ENCODE results near the gene CPSF4. TPM values are rescaled to one million over a fixed set of nuclear protein-coding genes. Genes with fewer than 3 reads are reported as not detected.

The CPSF4 gene
- total and polyA plus RNA-seq, 2 donors (not counting 1 experiment from before 2014, with no cell fraction given): 52.9 to 63.2 TPM

DNA sequence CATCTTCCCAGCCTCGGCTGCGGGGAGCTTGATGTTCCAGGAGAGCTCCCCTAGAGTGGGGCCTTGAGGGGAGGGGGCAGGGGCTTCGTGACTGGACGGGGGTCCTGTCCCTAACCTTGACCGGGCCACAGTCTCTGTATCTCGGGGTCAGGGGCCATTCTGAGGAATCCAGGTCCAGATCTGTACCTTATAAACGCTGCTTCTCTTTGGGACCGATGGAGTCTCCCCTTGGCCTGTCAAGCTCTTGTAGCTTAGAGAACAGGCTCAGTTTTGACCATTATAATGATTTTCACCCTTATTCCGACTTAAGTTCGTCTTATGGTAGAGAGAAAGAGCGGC, 66.5 kb downstream of the CPSF4 start:
- peaks cover 40% of the 10 kb centered on the region for H3K79me2 ChIP-seq (ENCODE audit: control insufficient read depth, insufficient read depth, low read length)
- POLR2A ChIA-PET: interaction anchor here (0.8 to 2.7 kb wide), 5 partner anchors 47 to 1740 kb away, joined by 3 to 33 read pairs (median 5); partner anchors contain the start of genes ARPC1B, BUD31, FAM200A and FIS1
- peak overlapping the region; percentile 78 for H3K4me2 ChIP-seq (replicated peaks; ENCODE audit: low read depth, low read length, poor library complexity, severe bottlenecking)
- no peaks in the 10 kb centered on the region for H3K27me3 Mint-ChIP-seq
- no peaks in the 10 kb centered on the region for H4K20me1 ChIP-seq (ENCODE audit: control insufficient read depth, insufficient read depth, low read length, poor library complexity, severe bottlenecking)
- peak overlapping the region; percentile 77 to 80 for H3K27ac ChIP-seq (ENCODE audit: low read length in 2 of 2)
- intact Hi-C loops (cut with micrococcal nuclease): loop anchor here (1.0 to 10.0 kb wide), 4 partner anchors 47 to 580 kb away; partner anchors contain the start of genes COPS6, FAM200A, ZKSCAN1 and ZNF3
- H3K9ac ChIP-seq (ENCODE audit: low read length): peak overlapping the region; percentile 79
- no peaks in the 10 kb centered on the region for H3K9me3 Mint-ChIP-seq (ENCODE audit: insufficient read depth)
- H3K4me3 Mint-ChIP-seq: peak overlapping the region; percentile 96
- peak overlapping the region; percentile 91 for H2AFZ ChIP-seq (ENCODE audit: insufficient read depth, low read depth, low read length, poor library complexity, severe bottlenecking)
- no peaks in the 10 kb centered on the region for H3K27me3 ChIP-seq (replicated peaks in 1 of 4; ENCODE audit: control extremely low read depth in 1 of 4, control insufficient read depth in 3 of 4, insufficient read depth in 4 of 4, low read length in 3 of 4)
- no peaks in the 10 kb centered on the region for H3K36me3 ChIP-seq (replicated peaks in 1 of 2; ENCODE audit: control extremely low read depth in 1 of 2, control insufficient read depth in 1 of 2, extremely low read depth in 1 of 2, insufficient read depth in 2 of 2, low read length in 1 of 2)
- 4% methylated on average over 9 of the region's 11 CpGs for WGBS (ENCODE audit: insufficient coverage)
- ATAC-seq (ENCODE audit: low read depth) (no peak), DNase-seq (no peak)
- TF ChIP-seq, protein P1, sequence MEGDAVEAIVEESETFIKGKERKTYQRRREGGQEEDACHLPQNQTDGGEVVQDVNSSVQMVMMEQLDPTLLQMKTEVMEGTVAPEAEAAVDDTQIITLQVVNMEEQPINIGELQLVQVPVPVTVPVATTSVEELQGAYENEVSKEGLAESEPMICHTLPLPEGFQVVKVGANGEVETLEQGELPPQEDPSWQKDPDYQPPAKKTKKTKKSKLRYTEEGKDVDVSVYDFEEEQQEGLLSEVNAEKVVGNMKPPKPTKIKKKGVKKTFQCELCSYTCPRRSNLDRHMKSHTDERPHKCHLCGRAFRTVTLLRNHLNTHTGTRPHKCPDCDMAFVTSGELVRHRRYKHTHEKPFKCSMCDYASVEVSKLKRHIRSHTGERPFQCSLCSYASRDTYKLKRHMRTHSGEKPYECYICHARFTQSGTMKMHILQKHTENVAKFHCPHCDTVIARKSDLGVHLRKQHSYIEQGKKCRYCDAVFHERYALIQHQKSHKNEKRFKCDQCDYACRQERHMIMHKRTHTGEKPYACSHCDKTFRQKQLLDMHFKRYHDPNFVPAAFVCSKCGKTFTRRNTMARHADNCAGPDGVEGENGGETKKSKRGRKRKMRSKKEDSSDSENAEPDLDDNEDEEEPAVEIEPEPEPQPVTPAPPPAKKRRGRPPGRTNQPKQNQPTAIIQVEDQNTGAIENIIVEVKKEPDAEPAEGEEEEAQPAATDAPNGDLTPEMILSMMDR (IDR thresholded peaks at IDR 0.05): no peak
- TF ChIP-seq EZH2 (IDR thresholded peaks at IDR 0.05; ENCODE audit: borderline replicate concordance, insufficient read depth, low read depth, low read length, poor library complexity, severe bottlenecking): no peak
- H3K4me3 ChIP-seq (ENCODE audit: control extremely low read depth in 1 of 5, extremely low read depth in 1 of 5, insufficient read depth in 1 of 5, low read depth in 2 of 5, low read length in 4 of 5): peak overlapping the region; percentile 76 to 96 (median 93)
- peak overlapping the region; percentile 98 for H3K27ac Mint-ChIP-seq
- H3K4me1 Mint-ChIP-seq: peaks cover 27% of the 10 kb centered on the region
- peaks cover 20 to 27% of the 10 kb centered on the region in 2 donors for H3K4me1 ChIP-seq (ENCODE audit: control insufficient read depth in 2 of 2, insufficient read depth in 2 of 2, low read length in 2 of 2)
- CTCF ChIA-PET: interaction anchor here (0.8 to 1.5 kb wide), 3 partner anchors 10 to 140 kb away, joined by 4 read pairs; partner anchors contain the start of gene FAM200A
- no peaks in the 10 kb centered on the region for H3K9me3 ChIP-seq (ENCODE audit: control extremely low read depth in 1 of 3, control insufficient read depth in 2 of 3, insufficient read depth in 1 of 3, low read length in 2 of 3)

Other genes with a start within 250 kb of the CPSF4 start
- gene KPNA7, start 230.8 kb upstream of the CPSF4 start, total RNA-seq: not detected in 2 replicates
- not detected in 2 replicates for gene KPNA7, start 230.8 kb upstream of the CPSF4 start, polyA plus RNA-seq
- not detected in 2 replicates for gene MYH16, start 166.1 kb upstream of the CPSF4 start, total RNA-seq
- gene MYH16, start 166.1 kb upstream of the CPSF4 start, polyA plus RNA-seq: not detected in 2 replicates
- gene ARPC1A, start 113.0 kb upstream of the CPSF4 start, total RNA-seq: 41.7 and 47.8 TPM in 2 replicates
- 35.0 and 45.5 TPM in 2 replicates for gene ARPC1A, start 113.0 kb upstream of the CPSF4 start, polyA plus RNA-seq
- 142 and 164 TPM in 2 replicates for gene ARPC1B, start 64.2 kb upstream of the CPSF4 start, total RNA-seq
- 520 and 563 TPM in 2 replicates for gene ARPC1B, start 64.2 kb upstream of the CPSF4 start, polyA plus RNA-seq
- gene PDAP1, start 30.3 kb upstream of the CPSF4 start, total RNA-seq: 60.4 and 61.7 TPM in 2 replicates
- gene PDAP1, start 30.3 kb upstream of the CPSF4 start, polyA plus RNA-seq: 19.2 and 51.5 TPM in 2 replicates
- 53.9 and 57.8 TPM in 2 replicates for gene BUD31, start 30.0 kb upstream of the CPSF4 start, total RNA-seq
- gene BUD31, start 30.0 kb upstream of the CPSF4 start, polyA plus RNA-seq: 69.4 and 118 TPM in 2 replicates
- gene PTCD1, start 145 bp upstream of the CPSF4 start, total RNA-seq: 10.2 and 14.8 TPM in 2 replicates
- 8.5 and 9.7 TPM in 2 replicates for gene PTCD1, start 145 bp upstream of the CPSF4 start, polyA plus RNA-seq
- 108 and 135 TPM in 2 replicates for gene ATP5MF, start 27.2 kb downstream of the CPSF4 start, total RNA-seq
- 835 and 963 TPM in 2 replicates for gene ATP5MF, start 27.2 kb downstream of the CPSF4 start, polyA plus RNA-seq
- gene ZNF789, start 33.9 kb downstream of the CPSF4 start, total RNA-seq: 36.7 and 37.3 TPM in 2 replicates
- gene ZNF789, start 33.9 kb downstream of the CPSF4 start, polyA plus RNA-seq: 16.4 and 19.8 TPM in 2 replicates
- gene ZNF394, start 61.3 kb downstream of the CPSF4 start, total RNA-seq: 80.7 and 86.2 TPM in 2 replicates
- gene ZNF394, start 61.3 kb downstream of the CPSF4 start, polyA plus RNA-seq: 50.5 and 96.5 TPM in 2 replicates
- 10.9 and 11.7 TPM in 2 replicates for gene ZKSCAN5, start 65.7 kb downstream of the CPSF4 start, total RNA-seq
- gene ZKSCAN5, start 65.7 kb downstream of the CPSF4 start, polyA plus RNA-seq: 3.1 and 3.3 TPM in 2 replicates
- gene FAM200A, start 113.2 kb downstream of the CPSF4 start, total RNA-seq: 11.9 and 12.8 TPM in 2 replicates
- 1.6 and 2.1 TPM in 2 replicates for gene FAM200A, start 113.2 kb downstream of the CPSF4 start, polyA plus RNA-seq
- gene ZNF655, start 119.7 kb downstream of the CPSF4 start, total RNA-seq: 150 and 154 TPM in 2 replicates
- gene ZNF655, start 119.7 kb downstream of the CPSF4 start, polyA plus RNA-seq: 125 and 178 TPM in 2 replicates
- gene TMEM225B, start 159.3 kb downstream of the CPSF4 start, total RNA-seq: 0.86 and 1.6 TPM in 2 replicates
- gene TMEM225B, start 159.3 kb downstream of the CPSF4 start, polyA plus RNA-seq: 0.61 and 0.95 TPM in 2 replicates
- gene ZSCAN25, start 178.0 kb downstream of the CPSF4 start, total RNA-seq: 37.1 and 39.5 TPM in 2 replicates
- 11.8 and 14.7 TPM in 2 replicates for gene ZSCAN25, start 178.0 kb downstream of the CPSF4 start, polyA plus RNA-seq
- not detected in 2 replicates for gene CYP3A5, start 241.1 kb downstream of the CPSF4 start, total RNA-seq
- gene CYP3A5, start 241.1 kb downstream of the CPSF4 start, polyA plus RNA-seq: not detected in 2 replicates